H9 (cell line): ENCODE data around the gene ETV5. TPM values are rescaled to one million over a fixed set of nuclear protein-coding genes. Genes with fewer than 3 reads are reported as not detected.

Experiments used
- DNase-seq: peaks from one replicate; pipeline ENCODE4 v3.0.0-alpha.2; 2017
- H2AFZ ChIP-seq: one replicate; pipeline ENCODE4 v1.6.1; 2013; ENCODE audit warnings: mild to moderate bottlenecking, low read length, control low read depth, moderate library complexity
- H2AK5ac ChIP-seq: 2 replicates; pipeline ENCODE4 v1.6.1; 2013; ENCODE audit warnings: low read length, control low read depth, mixed read lengths; ENCODE audit not compliant: insufficient read length
- H2BK120ac ChIP-seq: one replicate; pipeline ENCODE4 v1.6.1; 2013; ENCODE audit warnings: low read depth, mild to moderate bottlenecking, low read length, control low read depth, inconsistent platforms; ENCODE audit not compliant: poor library complexity, severe bottlenecking
- H2BK12ac ChIP-seq: 2 replicates; pipeline ENCODE4 v1.6.1; 2013; ENCODE audit warnings: low read length, control low read depth, mixed read lengths, low read depth; ENCODE audit not compliant: insufficient read length
- H2BK15ac ChIP-seq: 2 replicates; pipeline ENCODE4 v1.6.1; 2013; ENCODE audit warnings: low read depth, low read length, control low read depth
- H2BK20ac ChIP-seq: one replicate; pipeline ENCODE4 v1.6.1; 2013; ENCODE audit warnings: low read depth, mild to moderate bottlenecking, low read length, control low read depth, inconsistent platforms; ENCODE audit not compliant: poor library complexity, severe bottlenecking
- H2BK5ac ChIP-seq: 2 replicates; pipeline ENCODE4 v1.6.1; 2013; ENCODE audit warnings: low read length, control low read depth, mixed read lengths; ENCODE audit not compliant: insufficient read length
- H3K14ac ChIP-seq: 2 replicates; pipeline ENCODE4 v1.6.1; 2013; ENCODE audit warnings: low read length, control low read depth; ENCODE audit not compliant: insufficient read depth
- H3K18ac ChIP-seq: 2 replicates; pipeline ENCODE4 v1.6.1; 2013; ENCODE audit warnings: low read depth, mild to moderate bottlenecking, mixed read lengths, low read length, control low read depth; ENCODE audit not compliant: insufficient read length
- H3K23ac ChIP-seq: 2 replicates; pipeline ENCODE4 v1.6.1; 2013; ENCODE audit warnings: low read length, control low read depth, mixed read lengths, low read depth; ENCODE audit not compliant: insufficient read length
- H3K23me2 ChIP-seq: 2 replicates; pipeline ENCODE4 v1.6.1; 2013; ENCODE audit warnings: low read depth, mild to moderate bottlenecking, mixed read lengths, low read length, control low read depth; ENCODE audit not compliant: insufficient read length, poor library complexity, severe bottlenecking
- H3K27ac ChIP-seq: 2 replicates; pipeline ENCODE4 v1.5.1; 2013; ENCODE audit warnings: low read length, control low read depth, mixed read lengths, low read depth; ENCODE audit not compliant: insufficient read length
- H3K27me3 ChIP-seq: 2 replicates; pipeline ENCODE4 v1.6.1; 2013; ENCODE audit warnings: low read length, control low read depth, inconsistent platforms; ENCODE audit not compliant: insufficient read depth
- H3K4ac ChIP-seq: 2 replicates; pipeline ENCODE4 v1.6.1; 2013; ENCODE audit warnings: low read depth, mild to moderate bottlenecking, control low read depth, inconsistent platforms, low read length, moderate library complexity
- H3K4me1 ChIP-seq: 2 replicates; pipeline ENCODE4 v1.6.1; 2013; ENCODE audit warnings: low read length, control low read depth, inconsistent platforms; ENCODE audit not compliant: insufficient read depth
- H3K4me2 ChIP-seq: 2 replicates; pipeline ENCODE4 v1.6.1; 2013; ENCODE audit warnings: low read length, control low read depth, mixed read lengths; ENCODE audit not compliant: insufficient read length, insufficient read depth
- H3K56ac ChIP-seq: 2 replicates; pipeline ENCODE4 v1.6.1; 2013; ENCODE audit warnings: low read depth, mild to moderate bottlenecking, mixed read lengths, low read length, control low read depth; ENCODE audit not compliant: insufficient read length
- H3K79me1 ChIP-seq: 2 replicates; pipeline ENCODE4 v1.6.1; 2013; ENCODE audit warnings: low read depth, mild to moderate bottlenecking, moderate library complexity, low read length, control low read depth, inconsistent platforms; ENCODE audit not compliant: insufficient read depth, poor library complexity, severe bottlenecking
- H3K79me2 ChIP-seq: 2 replicates; pipeline ENCODE4 v1.6.1; 2013; ENCODE audit warnings: low read length, control low read depth, inconsistent platforms; ENCODE audit not compliant: insufficient read depth
- H3K9ac ChIP-seq: 2 replicates; pipeline ENCODE4 v1.6.1; 2013; ENCODE audit warnings: low read length, control low read depth, mixed read lengths; ENCODE audit not compliant: insufficient read length; ENCODE audit errors: extremely low read depth
- H3K9me3 ChIP-seq: one replicate; pipeline ENCODE4 v1.6.1; 2013; ENCODE audit warnings: low read depth, low read length, inconsistent platforms; ENCODE audit not compliant: control insufficient read depth
- H3T11ph ChIP-seq: one replicate; pipeline ENCODE4 v1.6.1; 2013; ENCODE audit warnings: mild to moderate bottlenecking, low read length, control low read depth, inconsistent platforms
- H4K20me1 ChIP-seq: one replicate; pipeline ENCODE4 v1.6.1; 2013; ENCODE audit not compliant: control insufficient read depth, insufficient read length, insufficient read depth
- H4K5ac ChIP-seq: 2 replicates; pipeline ENCODE4 v1.6.1; 2013; ENCODE audit warnings: low read depth, mild to moderate bottlenecking, mixed read lengths, low read length, control low read depth; ENCODE audit not compliant: insufficient read length
- H4K8ac ChIP-seq: replicated peaks from 2 replicates; pipeline ENCODE4 v1.6.1; 2013; ENCODE audit warnings: low read length, control low read depth, mixed read lengths, low read depth; ENCODE audit not compliant: insufficient read length
- H4K91ac ChIP-seq: 2 replicates; pipeline ENCODE4 v1.6.1; 2013; ENCODE audit warnings: low read depth, mild to moderate bottlenecking, moderate library complexity, mixed read lengths, low read length, control low read depth; ENCODE audit not compliant: insufficient read length
- H3K27ac Mint-ChIP-seq, 3 experiments: 2 replicates in 2 of 3; 3 replicates in 1 of 3; pipeline ENCODE4 v1.8.0; 2020 to 2021; ENCODE audit warnings: mixed read lengths in 3 of 3, mild to moderate bottlenecking in 1 of 3, moderate library complexity in 1 of 3
- H3K27me3 Mint-ChIP-seq: 2 replicates; pipeline ENCODE4 v1.8.0; 2021; ENCODE audit warnings: low read depth, mild to moderate bottlenecking, moderate library complexity, mixed read lengths
- H3K36me3 Mint-ChIP-seq, 3 experiments: 2 replicates in 2 of 3; 3 replicates in 1 of 3; pipeline ENCODE4 v1.8.0; 2020 to 2021; ENCODE audit warnings: low read depth in 3 of 3, mixed read lengths in 3 of 3; ENCODE audit not compliant: insufficient read depth in 1 of 3
- H3K4me1 Mint-ChIP-seq, 2 experiments: 2 replicates each; pipeline ENCODE4 v1.8.0; 2020; ENCODE audit warnings: mixed read lengths in 2 of 2
- H3K4me3 Mint-ChIP-seq, 2 experiments: 2 replicates in 1 of 2; 3 replicates in 1 of 2; pipeline ENCODE4 v1.8.0; 2020 to 2021; ENCODE audit warnings: mild to moderate bottlenecking in 2 of 2, mixed read lengths in 2 of 2, moderate library complexity in 1 of 2
- H3K9me3 Mint-ChIP-seq, 2 experiments: 2 replicates in 1 of 2; 3 replicates in 1 of 2; pipeline ENCODE4 v1.8.0; 2020; ENCODE audit warnings: mild to moderate bottlenecking in 2 of 2, mixed read lengths in 2 of 2, moderate library complexity in 1 of 2
- CTCF ChIP-seq: fragments of 200-600 bp; sonication (generic); conservative IDR thresholded peaks from 3 replicates; pipeline ENCODE4 v1.8.0; 2021; ENCODE audit warnings: antibody characterized with exemption, mild to moderate bottlenecking
- WGBS: extraction: QIAGEN DNeasy Blood & Tissue Kit; methylation state at CpG from one replicate; pipeline ENCODE4 v1.1.7; 2013; ENCODE audit warnings: missing lambda C conversion rate, low lambda C conversion rate, mixed read lengths; ENCODE audit not compliant: insufficient read length; ENCODE audit errors: extremely low coverage; 5-methylcytosine and 5-hydroxymethylcytosine counted together
- total RNA-seq: library from RNA; stranded (reverse); gene quantifications from 2 replicates; pipeline ENCODE4 v1.2.1, GENCODE V29; 2021

ETV5 gene
- total RNA-seq, 1 experiment from 2014 or later: 7.7 TPM

DNA sequence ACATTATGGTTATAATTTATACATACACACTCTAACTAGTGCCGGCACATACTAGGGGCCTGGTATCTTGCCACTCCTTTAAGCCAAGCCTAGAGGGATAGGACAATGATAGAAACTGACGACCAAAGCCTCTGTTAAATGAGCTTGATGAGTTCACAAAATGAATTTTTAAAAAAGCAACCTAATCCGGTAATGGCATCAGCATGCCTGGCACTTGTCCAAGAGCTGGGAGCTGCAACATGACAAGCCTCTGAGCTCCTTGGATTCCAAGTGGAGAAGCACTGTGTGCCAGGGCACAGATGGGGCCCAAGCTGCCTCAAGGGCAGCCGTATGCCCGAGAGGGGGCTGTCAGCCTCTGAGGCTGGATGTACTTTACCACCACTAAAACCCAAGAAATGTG lies 9.7 kb downstream of the ETV5 start:
- peaks cover 38 to 42% of the 10 kb centered on the region in 2 experiments for H3K4me1 Mint-ChIP-seq
- peaks cover 92% of the 10 kb centered on the region for H3K27me3 Mint-ChIP-seq
- Histone ChIP-seq H3K4me2 (no peak overlapping the region), H3K4me1 (peaks cover 6% of the 10 kb centered on the region; the same call in 1 of the 2 replicates), H4K20me1 (no peaks in the 10 kb centered on the region), H3K9ac (no peak overlapping the region), H2BK5ac (no peak overlapping the region), H2AFZ (no peak overlapping the region), H4K91ac (no peak overlapping the region), H3K23me2 (peaks cover 4% of the 10 kb centered on the region), H3K9me3 (no peaks in the 10 kb centered on the region), H3K18ac (no peak overlapping the region), H3K14ac (no peak overlapping the region), H4K5ac (no peak overlapping the region), H3T11ph (no peak overlapping the region), H3K23ac (no peak overlapping the region), H3K27ac (no peak overlapping the region), H3K56ac (no peak overlapping the region), H3K79me2 (no peaks in the 10 kb centered on the region), H2BK20ac (no peak overlapping the region), H3K79me1 (no peaks in the 10 kb centered on the region), H4K8ac (no peak overlapping the region), H3K27me3 (peaks cover 3% of the 10 kb centered on the region; the same call in 1 of the 2 replicates), H2BK120ac (no peak overlapping the region), H2AK5ac (no peak overlapping the region), H2BK15ac (no peak overlapping the region), H3K4ac (no peak overlapping the region), H2BK12ac (no peak overlapping the region)
- H3K9me3 Mint-ChIP-seq: no peaks in the 10 kb centered on the region
- no CpG with 5 or more reads among the region's 5 CpGs for WGBS
- no peak for TF ChIP-seq CTCF
- peaks cover 0 to 18% (median 0%) of the 10 kb centered on the region in 3 experiments; a peak in 2 of 7 replicates for H3K36me3 Mint-ChIP-seq
- H3K4me3 Mint-ChIP-seq: peak overlapping the region in 1 of 2 experiments; percentile 86; a peak in 2 of 5 replicates
- H3K27ac Mint-ChIP-seq: no peak overlapping the region; a peak in 1 of 7 replicates
- DNase-seq: no peak
